Measurements from ENCODE around the gene ARL4D.

Gene ARL4D

DNA sequence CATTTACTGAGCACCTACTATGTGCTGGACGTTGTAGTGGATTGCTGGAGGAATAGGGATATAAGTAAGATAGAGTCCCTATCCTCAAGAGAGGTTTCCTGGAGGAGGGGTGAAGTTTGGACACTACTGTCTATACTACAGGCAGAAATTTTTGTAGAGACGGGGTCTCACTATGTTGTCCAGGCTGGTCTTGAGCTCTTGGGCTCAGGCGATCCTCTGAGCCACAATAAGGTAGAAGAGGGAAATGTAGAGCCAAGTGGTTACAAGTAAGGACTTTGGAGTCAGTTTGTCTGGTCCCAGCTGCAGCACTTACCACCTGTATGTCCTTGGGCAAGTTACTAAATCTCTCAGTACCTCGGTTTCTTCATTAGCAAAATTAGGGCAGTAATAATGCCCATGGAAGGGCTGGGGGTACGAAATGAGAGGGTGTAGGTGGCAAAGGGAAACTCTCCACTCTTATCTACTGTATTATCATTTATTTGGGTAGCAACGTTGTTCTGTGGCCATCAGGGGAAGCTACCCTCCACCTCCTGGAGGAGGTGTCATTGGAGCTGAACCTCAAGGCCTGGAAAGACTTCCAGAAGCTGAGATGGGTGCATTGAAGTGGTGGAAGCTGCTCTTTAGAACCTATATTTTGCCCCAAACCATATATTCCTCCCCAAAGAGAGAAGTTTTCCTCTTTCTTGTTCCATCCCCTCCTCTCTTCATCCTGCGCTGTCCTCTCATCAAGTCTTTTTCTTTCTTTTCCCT, 50.1 kb downstream of the ARL4D start:
- H3K27ac ChIP-seq (ENCODE audit: low read depth, low read length): no peak overlapping the region
- no peaks in the 10 kb centered on the region for H3K9me3 ChIP-seq (ENCODE audit: control insufficient read depth, insufficient read depth, low read length)
- H3K9ac ChIP-seq (ENCODE audit: low read depth, low read length): no peak overlapping the region
- H3K4me3 ChIP-seq (ENCODE audit: low read depth, low read length): no peak overlapping the region
- H3K36me3 ChIP-seq (ENCODE audit: control insufficient read depth, insufficient read depth, low read length): no peaks in the 10 kb centered on the region
- H3K4me1 ChIP-seq (ENCODE audit: control insufficient read depth, insufficient read depth, low read length): no peaks in the 10 kb centered on the region
- H3K27me3 ChIP-seq (ENCODE audit: control insufficient read depth, insufficient read depth, low read length): no peaks in the 10 kb centered on the region

- Histone ChIP-seq H3K27me3 (ENCODE audit: control insufficient read depth, insufficient read depth, low read length) (no peaks in the 10 kb centered on the region), H3K9ac (ENCODE audit: low read depth, low read length) (no peak overlapping the region), H3K36me3 (ENCODE audit: control insufficient read depth, insufficient read depth, low read length) (no peaks in the 10 kb centered on the region), H3K4me3 (ENCODE audit: low read depth, low read length) (no peak overlapping the region), H3K4me1 (ENCODE audit: control insufficient read depth, insufficient read depth, low read length) (no peaks in the 10 kb centered on the region), H3K27ac (ENCODE audit: low read depth, low read length) (no peak overlapping the region), H3K9me3 (ENCODE audit: control insufficient read depth, insufficient read depth, low read length) (no peaks in the 10 kb centered on the region)
These were observed 50.9 kb downstream of the ARL4D start for GRCh38 chr17:43449470-43450248.

Measured in HUES48 (cell line).